ENCODE data around the gene CPNE4. TPM values are rescaled to one million over a fixed set of nuclear protein-coding genes. Genes with fewer than 3 reads are reported as not detected.

CPNE4 gene
- total and polyA plus RNA-seq, 2 donors (not counting 3 experiments of a cell fraction or from before 2014, with no cell fraction given): not detected

GRCh38 chr3:131896285-131896684, 138.5 kb downstream of the CPNE4 start:
- intact Hi-C loops (cut with micrococcal nuclease) (no loop called here), dilution Hi-C loops (cut with MboI; ENCODE audit: extremely low pct_ligation_motif_present, low sequenced_read_pairs) (no loop called here)
- H3K9me3 ChIP-seq (replicated peaks; ENCODE audit: control insufficient read depth, insufficient read depth, low read length): no peaks in the 10 kb centered on the region
- BruUV-seq (replicated peaks): no TSS peak
- ChIA-PET CTCF (no interaction called here), POLR2A (no interaction called here)
- no peaks in the 10 kb centered on the region for H3K4me1 ChIP-seq (ENCODE audit: control insufficient read depth, extremely low read depth, insufficient read depth, low read length)
- no peak overlapping the region for H3K9ac ChIP-seq (replicated peaks; ENCODE audit: extremely low read depth, insufficient read depth, low read length)
- DNase-seq (ENCODE audit: low read depth, low spot score): no peak
- H3K4me2 ChIP-seq (ENCODE audit: insufficient read depth, low read length): no peak overlapping the region
- H3K27me3 ChIP-seq (ENCODE audit: control insufficient read depth in 2 of 2, insufficient read depth in 2 of 2, low read length in 2 of 2): no peaks in the 10 kb centered on the region
- no peaks in the 10 kb centered on the region for H3K9me1 ChIP-seq (replicated peaks; ENCODE audit: control insufficient read depth, extremely low read depth, insufficient read depth, low read length)
- H3K4me3 ChIP-seq (replicated peaks in 1 of 3; ENCODE audit: insufficient read depth in 1 of 3, low read depth in 1 of 3, low read length in 3 of 3): no peak overlapping the region
- no peaks in the 10 kb centered on the region for H4K20me1 ChIP-seq (replicated peaks; ENCODE audit: control insufficient read depth, extremely low read depth, insufficient read depth, low read length)
- no peak overlapping the region for H3K27ac ChIP-seq (ENCODE audit: insufficient read depth, low read depth, low read length)
- H2AFZ ChIP-seq (ENCODE audit: low read depth, low read length): no peak overlapping the region
- no peak for FAIRE-seq
- H3K36me3 ChIP-seq (ENCODE audit: control insufficient read depth in 2 of 2, extremely low read depth in 1 of 2, insufficient read depth in 2 of 2, low read length in 2 of 2): no peaks in the 10 kb centered on the region
- no peak for TF ChIP-seq POLR2A (IDR thresholded peaks at IDR 0.05; ENCODE audit: low read depth, low read length)
- TF ChIP-seq POLR2AphosphoS5 (IDR thresholded peaks at IDR 0.05; ENCODE audit: insufficient read depth, low read depth, low read length): no peak
- TF ChIP-seq FOS (IDR thresholded peaks at IDR 0.05; ENCODE audit: borderline replicate concordance, insufficient read depth, low read length): no peak
- TF ChIP-seq MAX (IDR thresholded peaks at IDR 0.05; ENCODE audit: insufficient read depth, insufficient read length): no peak
- TF ChIP-seq CTCF (IDR thresholded peaks at IDR 0.05; ENCODE audit: extremely low read depth in 1 of 2, insufficient read depth in 1 of 2, low read depth in 1 of 2, low read length in 2 of 2): no peak
- no peak for TF ChIP-seq JUN (IDR thresholded peaks at IDR 0.05; ENCODE audit: borderline replicate concordance, insufficient read depth, insufficient read length, low read depth)
- TF ChIP-seq EZH2 (IDR thresholded peaks at IDR 0.05; ENCODE audit: borderline replicate concordance, low read depth, low read length, severe bottlenecking): no peak
- no peak for TF ChIP-seq MYC (IDR thresholded peaks at IDR 0.05; ENCODE audit: low read depth, low read length)
- no peak for TF ChIP-seq GATA2 (IDR thresholded peaks at IDR 0.05; ENCODE audit: insufficient read depth, insufficient read length, low read depth, low read length)
- H3K79me2 ChIP-seq (ENCODE audit: control insufficient read depth, insufficient read depth, low read length): no peaks in the 10 kb centered on the region

All from endothelial cell of umbilical vein (primary cell).